K562 (cell line): ENCODE data around the gene GMEB1. TPM values are rescaled to one million over a fixed set of nuclear protein-coding genes. Genes with fewer than 3 reads are reported as not detected.

Source experiments
- CEBPG ChIP-seq, 3 experiments: fragments of 200-800 bp in 1 of 3; sonication (Bioruptor generic) in 1 of 3; sonication (generic) in 1 of 3; formaldehyde crosslinking in 1 of 3; IDR thresholded peaks in 2 of 3; conservative IDR thresholded peaks in 1 of 3; 2 replicates each; pipeline versions ENCODE4 v1.6.1 to v1.8.0; 2016 to 2022; ENCODE audit warnings: missing compliant biosample characterization in 2 of 3, missing genetic modification characterization in 2 of 3, mild to moderate bottlenecking in 1 of 3, missing genetic modification reagents in 1 of 3
- HCFC1 ChIP-seq: IDR thresholded peaks from 2 replicates; pipeline ENCODE4 v1.6.1; 2012; ENCODE audit warnings: low read depth, low read length, improper control_type of control experiment
- HLTF ChIP-seq: fragments of 450-650 bp; IDR thresholded peaks from 2 replicates; pipeline ENCODE4 v1.6.1; 2016
- JUN ChIP-seq, 2 experiments: sonication (generic) in 1 of 2; formaldehyde crosslinking in 1 of 2; IDR thresholded peaks; 2 replicates each; pipeline versions ENCODE4 v1.6.1 to v1.8.0; 2012 to 2022; ENCODE audit warnings: borderline replicate concordance in 2 of 2, mild to moderate bottlenecking in 2 of 2, improper control_type of control experiment in 1 of 2, low read depth in 1 of 2, low read length in 1 of 2, missing genetic modification reagents in 1 of 2
- NRF1 ChIP-seq, 2 experiments: fragments of 450-650 bp; IDR thresholded peaks in 1 of 2; conservative IDR thresholded peaks in 1 of 2; 2 replicates each; pipeline ENCODE4 v1.6.1; 2014; ENCODE audit warnings: mild to moderate bottlenecking in 2 of 2
- PCBP1 ChIP-seq: fragments of 200-400 bp; formaldehyde crosslinking; IDR thresholded peaks from 2 replicates; pipeline ENCODE4 v1.6.1; 2018; ENCODE audit warnings: mild to moderate bottlenecking, low read depth, low read length; ENCODE audit not compliant: poor library complexity, severe bottlenecking
- POLR2G ChIP-seq: fragments of 200-400 bp; formaldehyde crosslinking; IDR thresholded peaks from 2 replicates; pipeline ENCODE4 v1.6.1; 2017; ENCODE audit warnings: low read depth, mild to moderate bottlenecking, antibody characterized with exemption, low read length, moderate library complexity
- RUNX1 ChIP-seq: sonication (generic); IDR thresholded peaks from 2 replicates; pipeline ENCODE4 v1.6.1; 2016; ENCODE audit warnings: antibody characterized with exemption, low read depth
- SMARCA4 ChIP-seq: fragments of 450-650 bp; IDR thresholded peaks from 2 replicates; pipeline ENCODE4 v1.6.1; 2016
- TARDBP ChIP-seq: fragments of 450-650 bp; IDR thresholded peaks from 2 replicates; pipeline ENCODE4 v1.6.1; 2016
- TBP ChIP-seq: optimal IDR thresholded peaks from 2 replicates; pipeline ENCODE3; 2011; ENCODE audit warnings: low read depth, low read length, improper control_type of control experiment
- TFAM ChIP-seq: fragments of 250-450 bp; sonication (Bioruptor Pico); conservative IDR thresholded peaks from 2 replicates; pipeline ENCODE4 v1.5.0; 2021; ENCODE audit warnings: mild to moderate bottlenecking, moderate library complexity
- ZC3H8 ChIP-seq: fragments of 450-650 bp; IDR thresholded peaks from 2 replicates; pipeline ENCODE4 v1.6.1; 2017
- ZEB2 ChIP-seq: fragments of 450-650 bp; IDR thresholded peaks from 2 replicates; pipeline ENCODE4 v1.6.1; 2016
- polyA plus RNA-seq, 8 experiments: library from polyadenylated mRNA; depleted of rRNA in 4 of 8; stranded (reverse) in 5 of 8; unstranded in 3 of 8; fragments of >200 nt; fragmentation: Nextera tagmentation in 2 of 8; fragmentation: Illumina TruSeq in 1 of 8; extraction: Ambion mirVana in 2 of 8; extraction: Trizol in 1 of 8; gene quantifications; 2 replicates each; pipeline versions ENCODE4 v1.2.1 to v1.2.3, GENCODE V29; 2011 to 2014; ENCODE audit warnings: inconsistent platforms in 1 of 8, missing spikeins in 1 of 8
- total RNA-seq, 7 experiments: library from RNA; depleted of rRNA in 6 of 7; stranded (reverse); fragments of >200 nt in 6 of 7; fragmentation: Illumina TruSeq in 2 of 7; extraction: Trizol in 2 of 7; gene quantifications; 2 replicates each; pipeline versions ENCODE4 v1.2.1 to v1.2.3, GENCODE V29; 2011 to 2021; ENCODE audit warnings: low replicate concordance in 1 of 7
- TF ChIP-seq, protein P1 (sequence below): sonication (generic); formaldehyde crosslinking; IDR thresholded peaks from 2 replicates; pipeline ENCODE4 v1.5.0; 2020; ENCODE audit warnings: missing genetic modification reagents
- TF ChIP-seq, protein P2 (sequence below): sonication (generic); formaldehyde crosslinking; IDR thresholded peaks from 2 replicates; pipeline ENCODE4 v1.8.0; 2023; ENCODE audit warnings: mild to moderate bottlenecking, missing genetic modification reagents
- TF ChIP-seq, protein P3 (sequence below): fragments of 250-450 bp; sonication (Bioruptor Pico); IDR thresholded peaks from 2 replicates; pipeline ENCODE4 v1.8.0; 2021; ENCODE audit warnings: borderline replicate concordance, mild to moderate bottlenecking, moderate library complexity; ENCODE audit not compliant: poor library complexity, severe bottlenecking

Gene GMEB1
- total and polyA plus RNA-seq, 9 of the 15 experiments (the other 6 are each of a cell fraction or from before 2014, with no cell fraction given): 6.6 to 17.5 (median 8.5) TPM

DNA sequence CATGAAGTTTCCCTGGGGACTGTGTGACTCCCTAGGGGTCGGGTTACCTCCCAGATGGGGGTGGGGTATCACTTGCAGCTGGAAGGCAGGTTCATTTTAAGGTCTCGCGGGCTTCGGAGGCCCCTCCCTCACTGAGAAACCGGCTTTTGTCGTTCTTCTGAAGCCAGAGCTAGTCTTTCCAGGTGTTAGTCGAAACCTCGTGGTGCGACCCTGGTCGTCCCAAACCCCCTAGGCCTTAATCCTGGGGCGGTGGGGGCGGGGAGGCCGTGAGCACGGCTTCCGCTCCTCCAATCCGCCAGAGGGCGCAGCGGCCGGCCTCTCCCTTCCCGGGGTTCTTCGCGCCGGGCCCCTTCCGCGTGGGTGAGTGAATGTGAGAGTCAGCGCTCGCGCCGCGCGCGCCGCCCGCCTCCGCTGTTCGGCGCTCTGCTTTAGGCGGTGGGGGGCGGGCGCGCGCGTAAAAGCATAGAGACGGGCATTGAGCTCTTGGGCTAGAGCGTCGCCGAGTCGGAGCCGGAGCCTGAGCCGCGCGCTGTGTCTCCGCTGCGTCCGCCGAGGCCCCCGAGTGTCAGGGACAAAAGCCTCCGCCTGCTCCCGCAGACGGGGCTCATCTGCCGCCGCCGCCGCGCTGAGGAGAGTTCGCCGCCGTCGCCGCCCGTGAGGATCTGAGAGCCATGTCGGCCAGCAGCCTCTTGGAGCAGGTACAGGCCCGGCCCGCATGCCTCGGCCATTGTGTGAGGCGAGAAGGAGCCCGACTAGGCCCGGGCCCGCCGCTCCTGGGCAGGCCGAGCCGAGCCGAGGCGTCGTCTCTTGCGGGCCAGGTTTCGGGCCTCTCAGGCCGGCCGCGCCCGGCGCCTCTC, 68.1 kb downstream of the GMEB1 start, which contains the start of gene YTHDF2 (continued):
- TF ChIP-seq HLTF (peak; percentile 71; the same call in 1 of the 2 replicates), HCFC1 (peak; percentile 83), SMARCA4 (peak; percentile 18; the same call in 1 of the 2 replicates), NRF1 (conservative IDR thresholded peaks at IDR 0.05 in 1 of 2, IDR thresholded peaks at IDR 0.05 in 1 of 2) (peak; percentile 84 to 87), TARDBP (peak; percentile 92), PCBP1 (peak; percentile 97), ZC3H8 (0 out of 2 replicates have a peak, but pooled peaks have one; percentile 66), JUN (IDR thresholded peaks at IDR 0.05; ENCODE audit: borderline replicate concordance, low read depth, low read length) (peak; percentile 49; the same call in 1 of the 2 replicates), JUN (CRISPR knock-in tag; IDR thresholded peaks at IDR 0.05; ENCODE audit: borderline replicate concordance) (peak; percentile 28; the same call in 1 of the 2 replicates), TFAM (no peak), ZEB2 (peak; percentile 58; the same call in 1 of the 2 replicates), POLR2G (peak; percentile 99), CEBPG (CRISPR knock-in tag; IDR thresholded peaks at IDR 0.05) (0 out of 2 replicates have a peak, but pooled peaks have one; percentile 8), CEBPG (tag; conservative IDR thresholded peaks at IDR 0.05 in 1 of 2, IDR thresholded peaks at IDR 0.05 in 1 of 2) (no peak), TBP (peak; percentile 86), RUNX1 (peak; percentile 39; the same call in 1 of the 2 replicates)
- TF ChIP-seq, protein P1, sequence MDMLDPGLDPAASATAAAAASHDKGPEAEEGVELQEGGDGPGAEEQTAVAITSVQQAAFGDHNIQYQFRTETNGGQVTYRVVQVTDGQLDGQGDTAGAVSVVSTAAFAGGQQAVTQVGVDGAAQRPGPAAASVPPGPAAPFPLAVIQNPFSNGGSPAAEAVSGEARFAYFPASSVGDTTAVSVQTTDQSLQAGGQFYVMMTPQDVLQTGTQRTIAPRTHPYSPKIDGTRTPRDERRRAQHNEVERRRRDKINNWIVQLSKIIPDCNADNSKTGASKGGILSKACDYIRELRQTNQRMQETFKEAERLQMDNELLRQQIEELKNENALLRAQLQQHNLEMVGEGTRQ (CRISPR knock-in tag): no peak; the same call in 1 of the 2 replicates
- TF ChIP-seq, protein P2, sequence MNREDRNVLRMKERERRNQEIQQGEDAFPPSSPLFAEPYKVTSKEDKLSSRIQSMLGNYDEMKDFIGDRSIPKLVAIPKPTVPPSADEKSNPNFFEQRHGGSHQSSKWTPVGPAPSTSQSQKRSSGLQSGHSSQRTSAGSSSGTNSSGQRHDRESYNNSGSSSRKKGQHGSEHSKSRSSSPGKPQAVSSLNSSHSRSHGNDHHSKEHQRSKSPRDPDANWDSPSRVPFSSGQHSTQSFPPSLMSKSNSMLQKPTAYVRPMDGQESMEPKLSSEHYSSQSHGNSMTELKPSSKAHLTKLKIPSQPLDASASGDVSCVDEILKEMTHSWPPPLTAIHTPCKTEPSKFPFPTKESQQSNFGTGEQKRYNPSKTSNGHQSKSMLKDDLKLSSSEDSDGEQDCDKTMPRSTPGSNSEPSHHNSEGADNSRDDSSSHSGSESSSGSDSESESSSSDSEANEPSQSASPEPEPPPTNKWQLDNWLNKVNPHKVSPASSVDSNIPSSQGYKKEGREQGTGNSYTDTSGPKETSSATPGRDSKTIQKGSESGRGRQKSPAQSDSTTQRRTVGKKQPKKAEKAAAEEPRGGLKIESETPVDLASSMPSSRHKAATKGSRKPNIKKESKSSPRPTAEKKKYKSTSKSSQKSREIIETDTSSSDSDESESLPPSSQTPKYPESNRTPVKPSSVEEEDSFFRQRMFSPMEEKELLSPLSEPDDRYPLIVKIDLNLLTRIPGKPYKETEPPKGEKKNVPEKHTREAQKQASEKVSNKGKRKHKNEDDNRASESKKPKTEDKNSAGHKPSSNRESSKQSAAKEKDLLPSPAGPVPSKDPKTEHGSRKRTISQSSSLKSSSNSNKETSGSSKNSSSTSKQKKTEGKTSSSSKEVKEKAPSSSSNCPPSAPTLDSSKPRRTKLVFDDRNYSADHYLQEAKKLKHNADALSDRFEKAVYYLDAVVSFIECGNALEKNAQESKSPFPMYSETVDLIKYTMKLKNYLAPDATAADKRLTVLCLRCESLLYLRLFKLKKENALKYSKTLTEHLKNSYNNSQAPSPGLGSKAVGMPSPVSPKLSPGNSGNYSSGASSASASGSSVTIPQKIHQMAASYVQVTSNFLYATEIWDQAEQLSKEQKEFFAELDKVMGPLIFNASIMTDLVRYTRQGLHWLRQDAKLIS (CRISPR knock-in tag): peak; percentile 98
- TF ChIP-seq, protein P3, sequence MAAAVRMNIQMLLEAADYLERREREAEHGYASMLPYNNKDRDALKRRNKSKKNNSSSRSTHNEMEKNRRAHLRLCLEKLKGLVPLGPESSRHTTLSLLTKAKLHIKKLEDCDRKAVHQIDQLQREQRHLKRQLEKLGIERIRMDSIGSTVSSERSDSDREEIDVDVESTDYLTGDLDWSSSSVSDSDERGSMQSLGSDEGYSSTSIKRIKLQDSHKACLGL: peak; percentile 54
